Mesendoderm (in vitro differentiated cells): ENCODE data around the gene CCDC170.

Experiments
- DNase-seq: peaks from one replicate; pipeline ENCODE4 v3.0.0; 2013
- H2AK5ac ChIP-seq: 2 replicates; pipeline ENCODE4 v1.6.1; 2013; ENCODE audit warnings: low read length, inconsistent platforms
- H2BK120ac ChIP-seq: 2 replicates; pipeline ENCODE4 v1.6.1; 2013; ENCODE audit warnings: low read depth, mild to moderate bottlenecking, low read length, moderate library complexity, mixed read lengths
- H2BK15ac ChIP-seq: replicated peaks from 2 replicates; pipeline ENCODE4 v1.6.1; 2013; ENCODE audit warnings: low read depth, mild to moderate bottlenecking, moderate library complexity
- H2BK5ac ChIP-seq: 2 replicates; pipeline ENCODE4 v1.6.1; 2013; ENCODE audit warnings: low read length, inconsistent platforms
- H3K18ac ChIP-seq: 2 replicates; pipeline ENCODE4 v1.6.1; 2013; ENCODE audit warnings: mild to moderate bottlenecking, low read length, mixed read lengths
- H3K23ac ChIP-seq: one replicate; pipeline ENCODE4 v1.6.1; 2013; ENCODE audit warnings: low read length
- H3K27ac ChIP-seq: 2 replicates; pipeline ENCODE4 v1.5.1; 2013; ENCODE audit warnings: low read depth, mild to moderate bottlenecking, inconsistent platforms, low read length, moderate library complexity
- H3K27me3 ChIP-seq: 2 replicates; pipeline ENCODE4 v1.6.1; 2013; ENCODE audit warnings: low read length, control low read depth, mild to moderate bottlenecking, inconsistent platforms; ENCODE audit not compliant: insufficient read depth, poor library complexity
- H3K36me3 ChIP-seq: 2 replicates; pipeline ENCODE4 v1.6.1; 2013; ENCODE audit warnings: low read length, inconsistent platforms; ENCODE audit not compliant: control insufficient read depth, insufficient read depth
- H3K4ac ChIP-seq: one replicate; pipeline ENCODE4 v1.6.1; 2013; ENCODE audit warnings: low read depth, mild to moderate bottlenecking, low read length, moderate library complexity
- H3K4me1 ChIP-seq: 2 replicates; pipeline ENCODE4 v1.6.1; 2013; ENCODE audit warnings: low read depth, low read length, inconsistent platforms; ENCODE audit not compliant: control insufficient read depth
- H3K4me2 ChIP-seq: 2 replicates; pipeline ENCODE4 v1.6.1; 2013; ENCODE audit warnings: low read length
- H3K4me3 ChIP-seq: 2 replicates; pipeline ENCODE4 v1.5.1; 2013; ENCODE audit warnings: mild to moderate bottlenecking, low read length
- H3K56ac ChIP-seq: one replicate; pipeline ENCODE4 v1.6.1; 2013; ENCODE audit warnings: low read length
- H3K79me1 ChIP-seq: 2 replicates; pipeline ENCODE4 v1.6.1; 2013; ENCODE audit warnings: low read length, inconsistent platforms
- H3K79me2 ChIP-seq: 2 replicates; pipeline ENCODE4 v1.6.1; 2013; ENCODE audit warnings: mild to moderate bottlenecking, low read length; ENCODE audit not compliant: control insufficient read depth, insufficient read depth
- H3K9ac ChIP-seq: 2 replicates; pipeline ENCODE4 v1.6.1; 2013; ENCODE audit warnings: low read length, inconsistent platforms
- H4K5ac ChIP-seq: one replicate; pipeline ENCODE4 v1.6.1; 2013; ENCODE audit warnings: low read length
- H4K8ac ChIP-seq: one replicate; pipeline ENCODE4 v1.6.1; 2013; ENCODE audit warnings: low read depth, mild to moderate bottlenecking, control low read depth, low read length, moderate library complexity
- WGBS: extraction: QIAGEN DNeasy Blood & Tissue Kit; methylation state at CpG from one replicate; pipeline ENCODE4 v1.1.7; 2013; ENCODE audit warnings: low lambda C conversion rate, missing lambda C conversion rate; ENCODE audit not compliant: insufficient coverage; ENCODE audit errors: extremely low coverage; 5-methylcytosine and 5-hydroxymethylcytosine counted together

Gene CCDC170

GRCh38 chr6:151475653-151476523 lies 17.9 kb upstream of the CCDC170 start:
- peak; percentile 80 for DNase-seq
- Histone ChIP-seq H3K4me1 (no peaks in the 10 kb centered on the region), H3K23ac (no peak overlapping the region), H3K36me3 (no peaks in the 10 kb centered on the region), H3K4me3 (no peak overlapping the region), H3K4ac (no peak overlapping the region), H3K79me1 (no peaks in the 10 kb centered on the region), H3K4me2 (no peak overlapping the region), H2BK120ac (no peak overlapping the region), H3K79me2 (no peaks in the 10 kb centered on the region), H4K8ac (no peak overlapping the region), H3K27me3 (no peaks in the 10 kb centered on the region), H4K5ac (no peak overlapping the region), H2BK5ac (no peak overlapping the region), H3K27ac (no peak overlapping the region), H3K9ac (no peak overlapping the region), H2AK5ac (no peak overlapping the region), H3K56ac (peak overlapping the region; percentile 60), H3K18ac (no peak overlapping the region), H2BK15ac (no peak overlapping the region)
- no CpG with 5 or more reads among the region's 16 CpGs for WGBS

GRCh38 chr6:151477726-151478125 lies 16.1 kb upstream of the CCDC170 start:
- Histone ChIP-seq H3K4me3 (no peak overlapping the region), H3K18ac (no peak overlapping the region), H3K36me3 (no peaks in the 10 kb centered on the region), H3K56ac (no peak overlapping the region), H3K4ac (no peak overlapping the region), H3K4me2 (no peak overlapping the region), H3K9ac (no peak overlapping the region), H3K4me1 (no peaks in the 10 kb centered on the region), H3K79me2 (no peaks in the 10 kb centered on the region), H2BK120ac (no peak overlapping the region), H3K27ac (no peak overlapping the region), H3K23ac (no peak overlapping the region), H2BK5ac (no peak overlapping the region), H3K79me1 (no peaks in the 10 kb centered on the region), H2AK5ac (no peak overlapping the region), H4K8ac (no peak overlapping the region), H2BK15ac (no peak overlapping the region), H4K5ac (no peak overlapping the region), H3K27me3 (no peaks in the 10 kb centered on the region)
- no CpG with 5 or more reads among the region's 12 CpGs for WGBS
- DNase-seq = no peak

- Histone ChIP-seq H2BK5ac (no peak overlapping the region), H3K4ac (no peak overlapping the region), H3K56ac (no peak overlapping the region), H3K9ac (no peak overlapping the region), H4K8ac (no peak overlapping the region), H3K27ac (no peak overlapping the region), H2AK5ac (no peak overlapping the region), H3K79me2 (no peaks in the 10 kb centered on the region), H3K27me3 (no peaks in the 10 kb centered on the region), H4K5ac (no peak overlapping the region), H3K4me1 (no peaks in the 10 kb centered on the region), H3K79me1 (no peaks in the 10 kb centered on the region), H2BK15ac (no peak overlapping the region), H3K36me3 (no peaks in the 10 kb centered on the region), H3K18ac (no peak overlapping the region), H3K23ac (no peak overlapping the region), H3K4me3 (no peak overlapping the region), H3K4me2 (no peak overlapping the region), H2BK120ac (no peak overlapping the region)
- DNase-seq = no peak
- no CpG with 5 or more reads among the region's 6 CpGs for WGBS
Measured at GRCh38 chr6:151478670-151479069, 15.1 kb upstream of the CCDC170 start.

- H3K56ac ChIP-seq = no peak overlapping the region
- no peak overlapping the region for H2BK5ac ChIP-seq
- H2BK120ac ChIP-seq = no peak overlapping the region
- no peak overlapping the region for H4K5ac ChIP-seq
- H3K23ac ChIP-seq = no peak overlapping the region
- no peaks in the 10 kb centered on the region for H3K4me1 ChIP-seq
- H3K79me2 ChIP-seq = no peaks in the 10 kb centered on the region
- H3K79me1 ChIP-seq = no peaks in the 10 kb centered on the region
- H2AK5ac ChIP-seq = no peak overlapping the region
- DNase-seq = no peak
- H3K4ac ChIP-seq = no peak overlapping the region
- H3K4me2 ChIP-seq = no peak overlapping the region
- H3K36me3 ChIP-seq = no peaks in the 10 kb centered on the region
- no peak overlapping the region for H3K4me3 ChIP-seq
- no peak overlapping the region for H3K27ac ChIP-seq
- no peaks in the 10 kb centered on the region for H3K27me3 ChIP-seq
- no peak overlapping the region for H3K18ac ChIP-seq
- H2BK15ac ChIP-seq = no peak overlapping the region
- no peak overlapping the region for H4K8ac ChIP-seq
- H3K9ac ChIP-seq = no peak overlapping the region
Measured at GRCh38 chr6:151481786-151482185, 12.0 kb upstream of the CCDC170 start.

- no CpG with 5 or more reads among the region's 5 CpGs for WGBS
- Histone ChIP-seq H3K4me1 (no peaks in the 10 kb centered on the region), H3K4me2 (no peak overlapping the region), H2BK15ac (no peak overlapping the region), H3K23ac (no peak overlapping the region), H4K5ac (no peak overlapping the region), H4K8ac (no peak overlapping the region), H3K4me3 (no peak overlapping the region), H2BK120ac (no peak overlapping the region), H3K79me2 (no peaks in the 10 kb centered on the region), H3K36me3 (no peaks in the 10 kb centered on the region), H3K79me1 (no peaks in the 10 kb centered on the region), H3K18ac (no peak overlapping the region), H3K9ac (no peak overlapping the region), H2AK5ac (no peak overlapping the region), H3K56ac (no peak overlapping the region), H3K4ac (no peak overlapping the region), H3K27me3 (no peaks in the 10 kb centered on the region), H2BK5ac (no peak overlapping the region), H3K27ac (no peak overlapping the region)
- DNase-seq = no peak
Measured at GRCh38 chr6:151482290-151482689, 11.5 kb upstream of the CCDC170 start.

- H3K27me3 ChIP-seq = no peaks in the 10 kb centered on the region
- no peaks in the 10 kb centered on the region for H3K4me1 ChIP-seq
- no peak overlapping the region for H3K4me3 ChIP-seq
- no peak overlapping the region for H3K4ac ChIP-seq
- no peaks in the 10 kb centered on the region for H3K36me3 ChIP-seq
- H2AK5ac ChIP-seq = no peak overlapping the region
- H2BK5ac ChIP-seq = no peak overlapping the region
- H3K9ac ChIP-seq = no peak overlapping the region
- no peaks in the 10 kb centered on the region for H3K79me2 ChIP-seq
- no peaks in the 10 kb centered on the region for H3K79me1 ChIP-seq
- H3K4me2 ChIP-seq = no peak overlapping the region
- no peak overlapping the region for H4K8ac ChIP-seq
- no peak for DNase-seq
- H3K56ac ChIP-seq = no peak overlapping the region
- H2BK120ac ChIP-seq = no peak overlapping the region
- no peak overlapping the region for H3K27ac ChIP-seq
- no peak overlapping the region for H4K5ac ChIP-seq
- H3K18ac ChIP-seq = no peak overlapping the region
- H3K23ac ChIP-seq = no peak overlapping the region
- no peak overlapping the region for H2BK15ac ChIP-seq
Measured at GRCh38 chr6:151483994-151484393, 9.8 kb upstream of the CCDC170 start.
